GM10266 (cell line): Measurements from ENCODE around the gene SIX5.

Experiments used
- DNase-seq: peaks from one replicate; pipeline ENCODE4 v3.0.0; 2012; ENCODE audit errors: extremely low spot score
- CTCF ChIP-seq: IDR thresholded peaks from 2 replicates; pipeline ENCODE4 v1.5.1; 2012; ENCODE audit warnings: mild to moderate bottlenecking, low read depth; ENCODE audit not compliant: control insufficient read depth, insufficient read depth; ENCODE audit errors: missing control alignments

SIX5 gene

GRCh38 chr19:45814166-45814780 is 45.2 kb upstream of the SIX5 start:
- no peak for DNase-seq
- TF ChIP-seq CTCF: no peak

- TF ChIP-seq CTCF: no peak
- no peak for DNase-seq
These were observed 43.2 kb upstream of the SIX5 start for GRCh38 chr19:45812297-45812696.

- DNase-seq: no peak
- no peak for TF ChIP-seq CTCF
These were observed 40.6 kb upstream of the SIX5 start for GRCh38 chr19:45809643-45810159.

- DNase-seq: no peak
- no peak for TF ChIP-seq CTCF
These were observed 36.7 kb upstream of the SIX5 start for GRCh38 chr19:45805719-45806118.

GRCh38 chr19:45804959-45805230 is 35.8 kb upstream of the SIX5 start:
- TF ChIP-seq CTCF: no peak
- no peak for DNase-seq

GRCh38 chr19:45804140-45804958 is 35.3 kb upstream of the SIX5 start:
- no peak for TF ChIP-seq CTCF
- no peak for DNase-seq

GRCh38 chr19:45801603-45802175 is 32.6 kb upstream of the SIX5 start:
- DNase-seq: no peak
- no peak for TF ChIP-seq CTCF
